NCI-H1417 (cell line): ENCODE results near the gene TMC8.
A peak's percentile ranks its signal among the peaks of the same experiment; 100 is the strongest.

Source experiments
- DNase-seq, 3 experiments: peaks; one replicate each; lab custom pipeline; 2025; lab: John Stamatoyannopoulos, UW

The TMC8 gene

DNA sequence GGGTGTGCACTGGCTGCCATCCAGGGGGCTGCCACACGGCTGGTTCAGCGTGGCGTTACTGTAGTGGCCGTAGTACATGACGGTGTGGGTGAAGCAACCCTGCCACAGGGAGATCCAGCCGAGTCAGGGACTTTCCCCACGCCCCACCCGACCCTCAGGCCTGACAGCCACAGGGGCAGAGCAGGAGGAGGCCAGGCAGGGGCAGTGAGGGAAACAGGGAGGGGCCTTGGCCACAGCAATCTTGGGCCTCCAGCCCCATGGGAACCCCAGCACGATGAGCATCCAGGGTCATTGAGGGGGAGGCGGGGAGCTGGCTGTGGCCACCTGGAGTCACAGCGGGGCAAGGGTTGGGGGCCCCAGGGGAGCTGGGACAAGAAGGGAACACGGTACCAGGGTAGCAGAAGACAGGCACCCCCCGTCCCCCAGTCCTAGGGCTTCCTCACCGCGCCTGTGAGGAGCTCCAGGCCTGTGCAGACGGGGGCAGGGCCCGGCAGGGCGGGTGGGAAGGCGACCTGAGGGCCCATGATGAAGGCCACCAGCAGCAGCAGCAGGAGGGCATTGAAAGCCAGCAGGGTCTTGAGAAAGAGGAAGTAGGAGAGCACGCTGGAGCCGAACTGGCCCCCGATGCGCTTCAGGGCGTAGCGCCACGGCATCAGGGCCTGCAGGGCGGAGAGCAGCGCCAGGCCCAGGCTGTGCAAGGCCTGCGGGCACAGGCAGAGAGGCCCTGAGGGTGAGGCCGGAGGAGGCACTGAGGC is 6.3 kb upstream of the TMC8 start:
- no peak for DNase-seq

DNA sequence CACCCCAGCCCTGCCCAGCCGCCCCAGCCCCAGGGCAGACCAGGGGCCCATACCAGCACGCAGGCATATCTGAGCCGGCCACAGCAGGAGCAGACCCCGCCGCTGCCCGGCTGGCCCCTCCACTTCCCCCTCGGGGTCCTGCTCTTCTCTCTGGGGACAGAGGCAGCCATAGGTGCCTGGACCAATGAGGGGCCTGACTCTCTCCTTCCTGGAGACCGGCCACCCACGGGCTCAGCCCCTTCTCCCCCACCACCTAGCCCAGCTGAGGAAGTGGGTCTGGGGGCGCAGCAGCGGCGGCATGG is 5.8 kb upstream of the TMC8 start:
- DNase-seq: no peak

DNA sequence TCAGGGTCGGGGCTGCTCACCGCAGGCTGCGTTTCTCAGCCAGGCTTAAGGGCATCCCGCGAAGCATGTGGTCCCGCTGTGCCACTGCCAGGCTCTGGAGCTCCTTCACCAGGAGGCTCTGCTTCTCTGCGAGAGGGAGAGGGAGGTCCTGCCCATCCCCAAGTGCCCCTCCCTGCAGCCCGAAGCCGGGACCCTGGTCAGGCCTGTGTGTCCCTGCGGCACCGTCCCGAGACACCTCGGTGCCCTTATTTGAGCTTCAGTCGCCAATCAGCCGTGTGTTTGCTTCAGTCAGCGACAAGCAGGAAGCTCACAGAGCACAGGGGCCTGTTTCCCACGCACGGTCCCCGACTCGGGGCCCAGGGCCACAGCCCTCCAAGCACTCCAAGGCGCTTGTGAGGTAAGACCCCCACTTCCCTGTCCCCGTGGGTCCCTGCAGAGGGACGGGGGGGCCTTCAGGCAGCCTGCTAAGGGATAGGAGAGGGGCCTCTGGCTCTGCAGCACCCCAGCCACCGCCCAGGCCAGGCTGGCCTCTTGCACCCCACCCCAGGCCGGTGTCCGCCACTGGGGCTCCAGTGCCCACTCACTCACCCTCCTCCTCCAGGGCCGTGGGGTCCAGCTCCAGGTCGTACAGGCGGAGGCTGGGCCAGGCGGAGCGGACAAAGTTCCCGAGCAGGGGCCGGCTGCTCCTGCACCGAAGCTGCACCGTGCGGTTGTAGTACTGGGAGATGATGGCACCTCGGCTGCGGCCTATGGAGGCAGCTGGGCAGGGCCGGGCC is 5.2 kb upstream of the TMC8 start:
- DNase-seq: no peak

DNA sequence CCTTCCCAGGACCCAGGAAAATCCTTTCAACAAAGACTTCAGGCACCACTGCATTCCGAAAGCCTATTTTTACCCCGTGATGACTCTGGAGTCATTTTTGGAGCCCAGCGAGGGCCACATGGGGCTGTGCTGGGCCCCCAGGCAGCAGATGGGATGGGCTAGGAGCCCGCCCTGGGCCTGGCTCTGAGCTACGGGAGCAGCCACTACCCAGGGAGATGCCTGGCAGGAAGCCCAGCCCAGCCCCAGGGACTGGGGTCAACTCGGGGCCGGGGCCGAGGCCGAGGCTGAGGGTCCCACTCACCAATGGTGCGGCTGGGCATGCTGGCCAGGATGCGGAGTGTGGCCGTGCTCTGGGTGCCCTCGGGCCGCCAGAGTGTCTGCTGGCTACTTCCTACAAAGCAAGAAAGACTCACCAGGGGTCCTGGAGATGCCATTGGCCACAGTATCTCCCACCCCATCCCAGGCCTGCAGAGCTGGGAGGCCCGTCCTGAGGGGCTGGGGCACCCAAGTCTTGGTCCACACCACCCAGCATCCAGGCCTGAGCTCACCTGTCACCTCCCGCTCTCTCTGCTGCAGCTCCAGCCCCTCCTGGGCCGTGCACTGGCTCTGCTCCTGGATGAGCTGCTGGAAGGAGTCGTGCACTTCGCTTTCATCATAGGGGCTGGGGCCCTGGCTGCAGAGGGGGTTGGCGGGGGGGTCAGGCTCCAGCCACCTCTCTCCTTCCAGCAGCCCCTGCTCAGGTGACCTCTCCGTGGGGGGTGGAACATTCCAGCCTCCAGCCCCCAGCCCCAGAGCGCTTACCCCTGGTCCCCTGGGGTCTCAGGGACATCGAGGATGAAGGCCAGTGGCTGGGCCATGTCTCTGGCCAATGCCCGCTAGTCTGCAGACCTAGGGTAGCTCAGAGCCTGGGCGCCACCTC is 4.3 kb upstream of the TMC8 start:
- no peak for DNase-seq

DNA sequence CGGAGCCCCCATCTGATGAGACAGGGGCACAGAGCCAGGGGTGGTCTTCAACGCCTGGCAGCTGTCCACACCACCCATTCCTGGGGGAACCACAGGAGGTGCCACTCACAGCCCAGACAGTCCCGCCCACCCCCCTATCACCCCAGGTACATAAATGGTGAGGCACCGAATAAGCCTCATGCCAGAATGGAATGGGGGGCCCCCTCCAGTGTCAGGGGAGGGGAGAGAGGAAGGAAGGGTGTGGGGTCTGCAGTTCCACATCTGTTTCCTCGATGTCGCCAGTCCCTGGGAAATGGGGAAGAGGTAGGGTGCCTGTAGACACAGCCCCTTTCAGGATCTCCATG is 3.7 kb upstream of the TMC8 start:
- DNase-seq: no peak

DNA sequence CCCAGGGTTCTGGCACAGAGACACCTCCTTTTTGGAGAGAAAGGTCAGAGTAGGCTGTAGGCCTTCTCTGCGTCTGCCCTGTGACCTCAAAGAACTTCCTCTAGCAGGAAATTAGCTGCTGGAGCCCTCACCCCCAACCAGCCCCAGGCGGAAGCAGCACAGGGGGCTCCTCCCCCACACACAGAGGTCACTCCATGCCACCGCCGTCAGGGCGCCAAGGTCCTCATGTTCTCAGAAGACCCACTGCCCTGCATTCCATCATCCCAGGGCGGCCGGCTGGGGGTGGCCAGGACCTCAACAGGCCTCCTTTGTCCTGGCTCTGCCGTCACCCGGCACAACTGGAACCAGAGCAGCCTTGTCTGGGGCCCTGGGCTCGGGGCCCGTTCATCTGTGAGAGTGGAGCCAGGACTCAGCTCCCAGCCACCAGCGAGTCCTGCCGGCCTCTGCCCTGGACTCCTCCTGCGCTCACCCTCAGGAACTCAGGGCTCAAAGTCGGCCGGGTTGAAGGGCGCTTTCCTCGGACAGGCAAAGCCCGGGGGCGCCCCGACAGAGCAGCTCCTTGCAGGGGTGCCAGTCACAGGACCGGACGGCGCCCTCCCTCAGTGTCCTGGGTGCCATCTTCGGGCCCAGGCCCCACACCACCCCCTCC is 3.2 kb upstream of the TMC8 start:
- DNase-seq: no peak

DNA sequence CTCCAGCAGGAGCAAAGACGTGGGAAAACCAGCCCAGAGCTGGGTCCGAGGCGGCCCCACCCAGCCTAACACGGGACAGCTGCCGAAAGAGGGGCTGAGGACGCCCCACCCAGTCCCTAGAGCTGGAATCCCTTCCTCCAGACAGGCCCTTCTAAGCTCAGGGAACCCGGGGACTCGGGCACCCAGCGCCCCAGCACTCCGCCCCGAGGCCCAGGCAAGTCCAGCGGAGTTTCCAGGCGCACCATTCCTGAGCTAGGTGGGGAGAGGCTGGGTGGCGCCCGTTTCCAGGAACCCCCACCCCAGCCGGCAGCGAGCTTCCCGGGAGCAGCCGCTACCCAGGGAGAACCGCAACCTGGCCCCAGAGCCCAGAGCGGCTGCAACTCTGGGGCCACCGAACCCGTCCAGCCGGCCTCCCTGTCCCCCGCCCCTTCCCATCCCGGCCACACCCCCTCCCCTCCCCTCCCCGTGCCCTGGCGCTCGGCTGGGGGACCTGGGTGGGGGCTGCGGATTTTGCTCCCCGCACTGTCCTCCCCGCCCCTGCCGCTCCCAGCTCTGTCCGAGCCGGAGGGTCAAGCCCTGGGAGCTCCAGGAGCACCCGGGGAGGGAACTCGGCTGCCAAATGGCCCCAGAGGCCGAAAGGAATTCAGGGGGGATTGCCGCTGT is 2.6 kb upstream of the TMC8 start:
- peak in 2 of 3 experiments; percentile 53 to 57 for DNase-seq

DNA sequence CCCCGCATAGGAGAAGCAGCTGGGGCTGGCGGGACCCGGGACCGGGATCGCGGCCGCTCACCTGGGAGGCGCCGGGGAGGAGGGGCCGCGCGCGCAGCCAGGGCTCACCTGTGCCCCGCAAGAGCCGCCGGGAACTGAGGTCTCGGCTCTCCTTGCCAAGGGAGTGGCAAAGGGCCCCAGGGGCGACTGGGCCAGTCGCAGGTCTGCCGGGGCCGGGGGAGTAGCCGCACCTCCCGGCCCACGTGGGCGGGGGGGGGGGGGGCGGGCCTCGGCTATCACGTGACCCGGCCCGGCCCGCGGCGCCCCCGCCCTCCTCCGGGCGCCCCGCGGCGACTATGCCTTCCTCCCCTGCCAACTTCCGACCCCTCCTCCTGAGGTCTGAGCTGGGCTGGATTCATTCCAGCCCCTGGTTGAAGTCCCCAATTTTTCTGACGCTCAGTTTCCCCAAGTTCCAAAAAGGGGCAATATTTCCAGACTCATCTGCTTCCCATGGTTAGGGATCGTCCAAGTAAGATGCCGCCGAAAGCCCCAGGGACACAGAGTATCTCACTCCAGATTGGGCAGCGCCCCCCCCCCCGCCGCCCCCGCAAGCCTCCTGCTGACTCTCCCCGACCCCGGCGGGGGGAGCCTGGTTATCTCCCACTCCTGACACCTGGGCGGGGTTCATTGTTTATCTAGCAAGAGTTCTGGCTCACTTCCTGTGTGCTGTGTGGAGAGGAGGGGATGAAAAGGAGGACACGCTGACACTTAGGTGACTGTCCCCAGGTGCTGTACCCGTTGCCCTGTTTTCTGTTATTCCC is 1.8 kb upstream of the TMC8 start, which contains the start of gene TMC6:
Gene TMC6 (minus strand): TSS at position 205 of the 800 bp plus-strand sequence. CDS start 1,923 bp downstream, outside the sequence.
- peak; percentile 56 to 76 (median 76) for DNase-seq

DNA sequence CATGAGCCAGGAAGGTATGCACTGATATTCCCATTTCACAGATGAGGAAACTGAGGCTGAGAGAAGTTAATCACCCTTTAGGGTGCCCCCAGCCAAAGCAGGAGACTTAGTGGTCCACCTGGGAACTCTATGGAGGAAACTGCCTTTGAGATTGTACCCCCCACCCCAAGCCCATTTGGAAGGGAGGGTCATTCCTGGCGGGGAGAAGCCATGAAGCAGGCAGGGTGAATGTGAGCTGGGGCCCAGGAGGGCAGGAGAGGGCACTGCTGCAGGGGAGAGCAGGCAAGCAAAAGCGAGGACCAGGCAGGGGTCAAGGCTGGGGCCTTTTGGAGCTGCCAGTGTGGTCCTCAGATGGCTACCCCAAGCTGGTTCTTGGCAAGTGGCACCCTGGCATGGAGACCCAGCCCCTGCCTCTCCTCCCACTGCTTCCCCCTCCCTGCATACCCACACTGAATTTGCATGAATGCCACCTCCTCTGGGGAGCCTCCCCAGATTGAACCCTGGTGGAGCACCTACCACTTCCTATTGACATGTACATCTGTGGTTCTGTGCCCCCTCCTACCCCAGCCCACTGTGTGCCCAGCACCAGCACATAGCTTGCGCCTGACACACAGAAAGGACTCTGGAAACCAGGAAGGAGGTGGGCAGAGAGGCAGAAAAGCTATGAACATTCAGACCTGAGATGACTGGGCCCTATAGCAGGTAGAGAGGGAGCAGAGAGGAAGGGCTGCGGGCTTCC is 1.1 kb upstream of the TMC8 start:
- DNase-seq: no peak

DNA sequence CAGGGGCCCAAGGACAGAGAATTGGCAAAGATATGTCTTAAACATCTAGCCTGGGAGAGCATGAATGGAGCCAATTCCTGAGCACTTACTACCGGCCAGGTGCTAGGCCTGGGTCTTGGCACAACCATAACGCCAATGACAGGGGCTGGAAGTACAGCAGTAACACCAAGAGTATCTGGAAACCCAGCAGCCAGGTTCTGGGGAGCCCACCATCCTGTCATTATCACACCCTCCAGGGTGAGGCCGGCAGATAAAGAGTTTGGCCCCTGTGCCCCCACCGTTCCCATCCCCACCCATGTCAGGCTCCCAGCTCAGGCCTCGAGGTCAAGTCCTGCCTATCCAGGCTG is 508 bp upstream of the TMC8 start:
- DNase-seq: no peak

DNA sequence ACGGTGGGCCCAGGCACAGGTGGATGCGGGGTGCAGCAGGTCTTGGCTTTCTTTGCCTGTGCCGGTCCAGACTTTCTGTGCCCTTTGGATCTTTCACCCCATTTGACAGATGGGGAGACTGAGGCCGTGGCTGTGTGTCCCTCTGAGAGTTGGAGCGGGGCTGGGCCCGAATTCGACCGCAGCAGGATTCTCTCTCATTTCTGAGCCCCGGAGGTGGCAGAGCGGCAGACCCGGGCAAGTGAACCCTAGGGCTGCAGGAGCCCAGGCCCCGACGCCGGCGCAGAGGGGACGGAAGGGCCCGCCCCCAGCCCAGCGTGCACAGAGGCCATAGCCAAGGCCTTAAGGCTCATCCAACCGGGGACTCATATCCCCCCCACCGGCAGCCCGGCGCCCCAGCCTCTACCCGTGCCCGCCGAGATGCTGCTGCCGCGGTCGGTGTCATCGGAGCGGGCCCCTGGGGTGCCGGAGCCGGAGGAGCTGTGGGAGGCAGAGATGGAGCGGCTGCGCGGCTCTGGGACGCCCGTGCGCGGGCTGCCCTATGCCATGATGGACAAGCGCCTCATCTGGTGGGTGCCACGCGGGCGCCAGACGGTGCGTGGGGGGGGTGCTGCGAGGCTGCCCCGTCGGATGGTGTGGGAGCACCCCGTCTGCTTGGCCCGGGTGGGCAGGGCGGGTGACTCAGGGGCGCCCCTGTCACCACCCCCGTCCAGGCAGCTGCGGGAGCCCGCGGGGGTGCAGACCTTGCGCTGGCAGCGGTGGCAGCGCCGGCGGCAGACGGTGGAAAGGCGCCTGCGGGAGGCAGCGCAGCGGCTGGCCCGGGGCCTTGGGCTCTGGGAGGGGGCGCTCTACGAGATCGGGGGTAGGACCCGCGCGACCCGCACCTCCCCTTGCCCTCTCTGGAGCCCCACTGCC is 857 bp downstream of the TMC8 start:
- DNase-seq: peak in 2 of 3 experiments; percentile 33 to 43

DNA sequence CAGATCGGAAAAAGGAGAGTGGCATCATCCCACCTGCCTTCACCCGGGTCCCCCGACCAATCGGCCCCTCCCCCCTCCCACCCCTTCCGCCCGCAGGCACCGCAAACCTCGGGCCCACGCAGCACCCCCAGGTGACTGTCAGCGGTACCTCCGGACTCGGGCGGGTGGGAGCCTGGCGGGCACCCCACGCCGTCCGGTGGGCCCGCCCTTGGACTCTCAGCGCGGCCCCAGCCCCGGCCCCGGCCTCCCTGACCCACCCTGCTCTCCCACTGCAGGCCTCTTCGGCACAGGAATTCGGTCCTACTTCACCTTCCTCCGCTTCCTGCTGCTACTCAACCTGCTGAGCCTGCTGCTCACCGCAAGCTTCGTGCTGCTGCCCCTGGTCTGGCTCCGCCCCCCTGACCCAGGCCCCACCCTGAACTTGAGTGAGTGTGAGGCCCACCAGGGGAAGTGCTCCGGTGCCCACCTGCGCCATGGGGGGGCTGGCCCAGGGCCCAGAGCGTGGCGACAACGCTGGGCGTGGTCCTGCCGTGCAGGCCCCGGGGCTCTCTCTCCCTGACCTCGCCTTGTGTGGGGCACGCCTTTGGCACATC is 1.6 kb downstream of the TMC8 start:
- peak in 2 of 3 experiments; percentile 34 to 43 for DNase-seq

DNA sequence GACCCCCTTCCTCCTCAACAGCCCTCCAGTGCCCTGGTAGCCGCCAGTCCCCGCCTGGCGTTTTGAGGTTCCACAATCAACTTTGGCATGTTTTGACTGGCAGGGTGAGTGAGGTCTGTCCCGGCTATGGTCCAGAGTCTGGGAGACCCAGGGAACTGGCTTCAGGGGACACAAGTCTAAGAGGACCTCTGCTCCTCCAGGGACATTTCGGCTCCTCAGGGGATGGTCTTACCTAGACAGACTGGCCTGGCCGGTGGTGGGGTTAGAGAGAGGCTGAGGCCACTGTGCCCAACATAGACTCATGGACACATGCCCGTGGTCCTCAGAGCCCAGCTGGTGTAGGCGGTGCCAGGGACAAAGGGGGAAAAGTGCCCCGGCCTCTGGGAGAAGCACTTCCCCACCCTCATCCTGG is 2.2 kb downstream of the TMC8 start:
- DNase-seq: no peak

DNA sequence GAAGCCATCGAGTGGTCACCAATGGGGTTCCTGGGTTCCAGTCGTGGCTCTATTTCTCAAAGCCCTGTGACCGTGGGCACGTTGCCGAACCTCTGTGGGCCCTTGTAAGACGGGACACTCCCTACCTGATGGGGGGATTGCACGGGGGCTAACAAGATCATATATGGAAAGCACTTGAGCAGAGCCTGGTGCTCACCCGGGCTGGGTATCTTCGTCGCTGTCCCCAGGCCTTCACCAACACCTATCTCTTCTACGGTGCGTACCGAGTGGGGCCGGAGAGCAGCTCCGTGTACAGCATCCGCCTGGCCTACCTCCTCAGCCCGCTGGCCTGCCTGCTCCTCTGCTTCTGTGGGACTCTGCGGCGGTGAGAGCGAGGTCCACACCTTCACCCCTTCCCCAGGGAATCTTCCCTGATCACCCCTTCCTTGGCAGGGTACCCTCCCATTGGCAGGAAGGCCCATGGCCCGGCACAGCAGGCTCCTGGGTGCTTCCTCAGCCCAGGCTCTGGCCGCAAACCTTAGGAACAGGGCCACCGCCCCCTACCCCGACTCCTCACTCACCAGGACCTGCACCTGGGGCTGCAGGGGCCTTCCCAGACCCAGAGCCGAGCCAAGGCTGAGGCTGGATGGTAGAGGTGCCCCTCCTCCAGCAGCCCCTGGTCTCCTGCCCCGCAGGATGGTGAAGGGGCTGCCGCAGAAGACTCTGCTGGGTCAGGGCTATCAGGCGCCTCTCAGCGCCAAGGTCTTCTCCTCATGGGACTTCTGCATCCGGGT is 2.8 kb downstream of the TMC8 start:
- DNase-seq: no peak

DNA sequence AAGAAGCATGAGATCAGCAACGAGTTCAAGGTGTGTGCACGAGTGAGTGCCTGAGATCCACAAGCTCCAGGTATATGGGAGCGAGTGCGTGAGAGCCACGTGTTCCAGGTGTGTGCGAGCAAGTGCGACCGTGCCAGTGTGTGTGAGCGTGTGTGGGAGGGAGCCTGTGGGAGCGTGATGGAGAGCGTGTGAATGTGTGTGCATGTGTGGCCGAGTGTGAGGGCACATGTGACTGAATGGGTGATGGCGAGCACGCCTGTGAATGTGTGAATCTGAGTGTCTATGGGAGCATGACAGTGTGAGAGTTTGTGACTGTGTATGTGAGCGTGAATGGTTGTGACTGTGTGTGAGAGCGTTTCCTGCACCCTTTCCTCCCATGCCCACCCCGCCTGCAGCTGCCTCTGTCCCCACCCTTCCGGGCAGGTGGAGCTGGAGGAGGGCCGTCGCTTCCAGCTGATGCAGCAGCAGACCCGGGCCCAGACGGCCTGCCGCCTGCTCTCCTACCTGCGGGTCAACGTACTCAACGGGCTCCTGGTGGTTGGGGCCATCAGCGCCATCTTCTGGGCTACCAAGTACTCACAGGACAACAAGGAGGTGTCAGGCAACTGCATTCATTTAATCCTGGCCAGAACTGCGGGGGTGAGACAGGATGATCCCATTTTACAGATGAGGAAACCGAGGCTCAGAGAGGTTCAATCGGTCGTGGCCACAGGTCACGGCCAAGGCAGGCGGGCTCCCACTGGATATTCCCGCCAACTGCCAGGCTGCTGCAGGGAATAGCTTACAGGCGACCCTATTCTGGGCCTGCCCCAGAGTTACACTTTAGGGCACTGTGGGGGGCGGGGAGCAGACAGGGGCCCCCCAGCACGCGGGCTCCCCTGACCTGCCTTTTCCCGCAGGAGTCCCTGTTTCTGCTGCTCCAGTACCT is 3.7 kb downstream of the TMC8 start:
- peak; percentile 33 to 66 (median 54) for DNase-seq

DNA sequence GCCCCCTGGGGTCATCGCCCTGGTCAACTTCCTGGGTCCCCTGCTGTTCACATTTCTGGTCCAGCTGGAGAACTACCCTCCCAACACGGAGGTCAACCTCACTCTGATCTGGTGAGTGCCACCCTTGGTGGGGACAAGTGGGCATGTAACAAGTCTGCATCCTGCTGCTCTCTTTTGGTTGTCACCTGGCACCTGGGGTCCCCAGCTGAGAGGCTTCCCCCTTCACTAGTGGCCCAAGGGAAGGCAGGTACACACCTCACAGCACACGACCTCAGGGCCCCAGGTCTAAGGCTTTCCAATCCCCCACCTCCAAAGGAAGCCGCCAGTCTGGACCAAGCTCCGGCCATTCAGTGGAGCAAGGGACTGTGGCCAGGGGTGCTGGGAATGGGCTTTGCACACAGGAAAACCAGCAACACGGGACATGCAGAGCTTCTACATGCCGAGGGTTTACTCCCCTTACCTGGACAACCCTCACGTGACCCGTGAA is 4.4 kb downstream of the TMC8 start:
- no peak for DNase-seq
